Measurements from ENCODE around the gene ALDH7A1.
A peak's percentile ranks its signal among the peaks of the same experiment; 100 is the strongest.
"Not testable (repeated sequence)": the region's sequence is repeated elsewhere in the genome, so short reads cannot be mapped to it uniquely, and the experiment has no call there.

Gene ALDH7A1

GRCh38 chr5:126603402-126603991 is 8.5 kb upstream of the ALDH7A1 start:
- H3K9ac ChIP-seq (ENCODE audit: low read length) = no peak overlapping the region
- no peak overlapping the region for H3K4me2 ChIP-seq (ENCODE audit: low read depth, low read length, poor library complexity, severe bottlenecking)
- peaks cover 6% of the 10 kb centered on the region; the same call in 1 of the 2 replicates for H3F3A ChIP-seq (ENCODE audit: insufficient read depth)
- no peak overlapping the region for H3K4me3 ChIP-seq (ENCODE audit: insufficient read depth, low read length, poor library complexity, severe bottlenecking)
- peaks cover 75% of the 10 kb centered on the region for H3K79me2 ChIP-seq (ENCODE audit: insufficient read depth, low read length)
- TF ChIP-seq EZH2phosphoT487 (conservative IDR thresholded peaks at IDR 0.05; ENCODE audit: low read length) (no peak), CTCF (IDR thresholded peaks at IDR 0.05; ENCODE audit: insufficient read depth, low read length, poor library complexity, severe bottlenecking) (no peak)
- H3K27me3 ChIP-seq (ENCODE audit: low read length) = no peaks in the 10 kb centered on the region
- H2AFZ ChIP-seq (ENCODE audit: low read depth, low read length, severe bottlenecking) = no peak overlapping the region
- peaks cover 11% of the 10 kb centered on the region; the same call in 1 of the 2 replicates for H3K36me3 ChIP-seq (ENCODE audit: low read length)
- H4K20me1 ChIP-seq (ENCODE audit: low read depth, low read length) = 0 out of 2 replicates have a peak, but pooled peaks cover 5% of the 10 kb centered on the region
- no peaks in the 10 kb centered on the region for H3K9me3 ChIP-seq (ENCODE audit: insufficient read depth, low read length)
- H3K9me2 ChIP-seq (replicated peaks; ENCODE audit: insufficient read depth, low read length) = no peaks in the 10 kb centered on the region
- H3K27ac ChIP-seq (ENCODE audit: low read depth, low read length) = no peak overlapping the region

GRCh38 chr5:126600631-126601511 is 5.9 kb upstream of the ALDH7A1 start, which contains the start of gene PHAX:
Gene PHAX (plus strand): TSS chr5:126600947. CDS start chr5:126600963, 16 bp downstream.
- Histone ChIP-seq H3K9me3 (ENCODE audit: insufficient read depth, low read length) (no peaks in the 10 kb centered on the region), H2AFZ (ENCODE audit: low read depth, low read length, severe bottlenecking) (peak within 1 kb of the TSS; percentile 96), H3K9me2 (replicated peaks; ENCODE audit: insufficient read depth, low read length) (no peaks in the 10 kb centered on the region), H3K79me2 (ENCODE audit: insufficient read depth, low read length) (peaks cover 49% of the 10 kb centered on the region), H3K4me3 (ENCODE audit: insufficient read depth, low read length, poor library complexity, severe bottlenecking) (peak within 1 kb of the TSS; percentile 96), H3K36me3 (ENCODE audit: low read length) (peaks cover 9% of the 10 kb centered on the region; the same call in 1 of the 2 replicates), H3K27ac (ENCODE audit: low read depth, low read length) (peak within 1 kb of the TSS; percentile 73), H4K20me1 (ENCODE audit: low read depth, low read length) (0 out of 2 replicates have a peak, but pooled peaks cover 4% of the 10 kb centered on the region), H3K9ac (ENCODE audit: low read length) (peak within 1 kb of the TSS; percentile 92), H3K27me3 (ENCODE audit: low read length) (no peaks in the 10 kb centered on the region), H3K4me2 (ENCODE audit: low read depth, low read length, poor library complexity, severe bottlenecking) (peak within 1 kb of the TSS; percentile 67), H3F3A (ENCODE audit: insufficient read depth) (peaks cover 6% of the 10 kb centered on the region; the same call in 1 of the 2 replicates)
- TF ChIP-seq CTCF (IDR thresholded peaks at IDR 0.05; ENCODE audit: insufficient read depth, low read length, poor library complexity, severe bottlenecking) = peak; percentile 56
- no peak for TF ChIP-seq EZH2phosphoT487 (conservative IDR thresholded peaks at IDR 0.05; ENCODE audit: low read length)

GRCh38 chr5:126599971-126600630 is 5.1 kb upstream of the ALDH7A1 start:
- H3F3A ChIP-seq (ENCODE audit: insufficient read depth) = not testable (repeated sequence)

More at GRCh38 chr5:126599971-126600630, 5.1 kb upstream of the ALDH7A1 start:
- Histone ChIP-seq H3K4me2 (ENCODE audit: low read depth, low read length, poor library complexity, severe bottlenecking) (peak overlapping the region; percentile 67), H3K4me3 (ENCODE audit: insufficient read depth, low read length, poor library complexity, severe bottlenecking) (peak overlapping the region; percentile 96), H3K9ac (ENCODE audit: low read length) (peak overlapping the region; percentile 92; the same call in 1 of the 2 replicates), H2AFZ (ENCODE audit: low read depth, low read length, severe bottlenecking) (peak overlapping the region; percentile 96), H3K79me2 (ENCODE audit: insufficient read depth, low read length) (peaks cover 41% of the 10 kb centered on the region)
- H3K27me3 ChIP-seq (ENCODE audit: low read length); H3K9me2 ChIP-seq (replicated peaks; ENCODE audit: insufficient read depth, low read length); H3K36me3 ChIP-seq (ENCODE audit: low read length); H4K20me1 ChIP-seq (ENCODE audit: low read depth, low read length); H3K9me3 ChIP-seq (ENCODE audit: insufficient read depth, low read length); H3K27ac ChIP-seq (ENCODE audit: low read depth, low read length): not testable (repeated sequence)
